Measurements from ENCODE around the gene ZP1. TPM values are rescaled to one million over a fixed set of nuclear protein-coding genes. Genes with fewer than 3 reads are reported as not detected.

Gene ZP1
- total and polyA plus RNA-seq, 2 experiments from 2014 or later: 1.0 to 1.3 TPM

- H4K20me1 ChIP-seq (ENCODE audit: insufficient read depth): no peaks in the 10 kb centered on the region
- no peak overlapping the region for H3K27ac ChIP-seq
- no peaks in the 10 kb centered on the region for H3K9me2 ChIP-seq (ENCODE audit: insufficient read depth)
- DNase-seq: peak; percentile 52
- peaks cover 12% of the 10 kb centered on the region for H3K79me2 ChIP-seq (ENCODE audit: insufficient read depth)
- H3K9me3 ChIP-seq (ENCODE audit: low read depth): no peaks in the 10 kb centered on the region
- no peak for TF ChIP-seq EZH2 (IDR thresholded peaks at IDR 0.05; ENCODE audit: insufficient read depth, poor library complexity, severe bottlenecking)
- no peak for TF ChIP-seq EZH2phosphoT487 (IDR thresholded peaks at IDR 0.05; ENCODE audit: insufficient read depth, low read depth)
- in situ Hi-C loops (cut with MboI): loop anchor here (10.0 kb wide), 1 partner anchor 57 kb away; no protein-coding TSS in a partner anchor
- H3K4me2 ChIP-seq (ENCODE audit: unreplicated experiment): no peak overlapping the region
- peaks cover 21% of the 10 kb centered on the region for H3K4me1 ChIP-seq (ENCODE audit: insufficient read depth)
- no peak overlapping the region for H3K9ac ChIP-seq
- H2AFZ ChIP-seq: no peak overlapping the region
- no peaks in the 10 kb centered on the region for H3K36me3 ChIP-seq (ENCODE audit: low read depth)
- H3F3A ChIP-seq (ENCODE audit: insufficient read depth): peaks cover 6% of the 10 kb centered on the region; the same call in 1 of the 2 replicates
- no peaks in the 10 kb centered on the region; the same call in 1 of the 2 replicates for H3K27me3 ChIP-seq (replicated peaks; ENCODE audit: insufficient read depth)
- WGBS, 2 experiments (ENCODE audit: low coverage in 1 of 2, low lambda C conversion rate in 2 of 2, missing lambda C conversion rate in 2 of 2): 45 to 51% methylated on average over 7 of the region's 7 CpGs
- H3K4me3 ChIP-seq: no peak overlapping the region
Measured at GRCh38 chr11:60838132-60838531, 29.2 kb upstream of the ZP1 start.

GRCh38 chr11:60840470-60841430 lies 26.6 kb upstream of the ZP1 start:
- Histone ChIP-seq H3F3A (ENCODE audit: insufficient read depth) (peaks cover 6% of the 10 kb centered on the region; the same call in 1 of the 2 replicates), H3K27ac (0 out of 2 replicates have a peak overlapping the region, but pooled peaks have one; percentile 16), H3K4me2 (ENCODE audit: unreplicated experiment) (peak overlapping the region; percentile 45), H3K36me3 (ENCODE audit: low read depth) (no peaks in the 10 kb centered on the region), H3K9ac (no peak overlapping the region), H3K27me3 (replicated peaks; ENCODE audit: insufficient read depth) (no peaks in the 10 kb centered on the region), H3K4me3 (no peak overlapping the region), H3K79me2 (ENCODE audit: insufficient read depth) (peaks cover 38% of the 10 kb centered on the region), H4K20me1 (ENCODE audit: insufficient read depth) (no peaks in the 10 kb centered on the region), H3K9me3 (ENCODE audit: low read depth) (no peaks in the 10 kb centered on the region), H3K4me1 (ENCODE audit: insufficient read depth) (peaks cover 35% of the 10 kb centered on the region), H2AFZ (0 out of 2 replicates have a peak overlapping the region, but pooled peaks have one; percentile 88), H3K9me2 (ENCODE audit: insufficient read depth) (no peaks in the 10 kb centered on the region)
- peak; percentile 89 for DNase-seq
- 52 to 53% methylated on average over 14 of the region's 14 CpGs for WGBS, 2 experiments (ENCODE audit: low coverage in 1 of 2, low lambda C conversion rate in 2 of 2, missing lambda C conversion rate in 2 of 2)
- in situ Hi-C loops (cut with MboI): no loop called here
- TF ChIP-seq EZH2 (IDR thresholded peaks at IDR 0.05; ENCODE audit: insufficient read depth, poor library complexity, severe bottlenecking) (no peak), EZH2phosphoT487 (IDR thresholded peaks at IDR 0.05; ENCODE audit: insufficient read depth, low read depth) (no peak)

GRCh38 chr11:60841797-60842667 lies 25.3 kb upstream of the ZP1 start, which contains the start of gene CCDC86:
Gene CCDC86 (plus strand): TSS chr11:60842113. CDS start chr11:60842125, 12 bp downstream.
- H3K27me3 ChIP-seq (replicated peaks; ENCODE audit: insufficient read depth): no peaks in the 10 kb centered on the region
- in situ Hi-C loops (cut with MboI): no loop called here
- peaks cover 49% of the 10 kb centered on the region for H3K79me2 ChIP-seq (ENCODE audit: insufficient read depth)

More at GRCh38 chr11:60841797-60842667, 25.3 kb upstream of the ZP1 start, which contains the start of gene CCDC86:
- H3K9ac ChIP-seq: peak within 1 kb of the TSS; percentile 88
- H4K20me1 ChIP-seq (ENCODE audit: insufficient read depth): no peaks in the 10 kb centered on the region
- no peaks in the 10 kb centered on the region for H3K9me3 ChIP-seq (ENCODE audit: low read depth)
- H3K4me3 ChIP-seq: peak within 1 kb of the TSS; percentile 87
- peak; percentile 95 for DNase-seq
- H2AFZ ChIP-seq: peak within 1 kb of the TSS; percentile 88
- TF ChIP-seq EZH2phosphoT487 (IDR thresholded peaks at IDR 0.05; ENCODE audit: insufficient read depth, low read depth) (no peak), EZH2 (IDR thresholded peaks at IDR 0.05; ENCODE audit: insufficient read depth, poor library complexity, severe bottlenecking) (no peak)
- H3K4me1 ChIP-seq (ENCODE audit: insufficient read depth): peaks cover 35% of the 10 kb centered on the region
- H3K27ac ChIP-seq: peak within 1 kb of the TSS; percentile 35
- peaks cover 6% of the 10 kb centered on the region; the same call in 1 of the 2 replicates for H3F3A ChIP-seq (ENCODE audit: insufficient read depth)
- WGBS, 2 experiments (ENCODE audit: low coverage in 1 of 2, low lambda C conversion rate in 2 of 2, missing lambda C conversion rate in 2 of 2): 1% methylated on average over 55 to 56 of the region's 57 CpGs
- H3K9me2 ChIP-seq (ENCODE audit: insufficient read depth): no peaks in the 10 kb centered on the region
- H3K36me3 ChIP-seq (ENCODE audit: low read depth): no peaks in the 10 kb centered on the region
- peak within 1 kb of the TSS; percentile 100 for H3K4me2 ChIP-seq (ENCODE audit: unreplicated experiment)

Measured in GM23248 (cell line).